HG02642 (cell line): Measurements from ENCODE around the gene SYT17.

Source experiments
- ATAC-seq: cut with Tn5 transposase; IDR thresholded peaks from one replicate; pipeline ENCODE4 v1.9.1; 2021; ENCODE audit warnings: mild to moderate bottlenecking; ENCODE audit not compliant: unreplicated experiment, poor library complexity

Gene SYT17

GRCh38 chr16:19167710-19168370 is at the start of gene SYT17:
SYT17 (plus strand) TSS chr16:19168240; CDS start chr16:19168647, 407 bp downstream.
- ATAC-seq = peak; percentile 45

- no peak for ATAC-seq
Observed at GRCh38 chr16:19118938-19119431, 49.1 kb upstream of the SYT17 start.

GRCh38 chr16:19119564-19119963 is 48.5 kb upstream of the SYT17 start:
- ATAC-seq = no peak

- ATAC-seq = no peak
Observed at GRCh38 chr16:19123535-19124178, 44.4 kb upstream of the SYT17 start.

- ATAC-seq = no peak
Observed at GRCh38 chr16:19126300-19126699, 41.7 kb upstream of the SYT17 start.

GRCh38 chr16:19127205-19127604 is 40.8 kb upstream of the SYT17 start:
- ATAC-seq = no peak

- peak; percentile 60 for ATAC-seq
Observed at GRCh38 chr16:19127674-19128131, 40.3 kb upstream of the SYT17 start.

- no peak for ATAC-seq
Observed at GRCh38 chr16:19128454-19129200, 39.4 kb upstream of the SYT17 start.

GRCh38 chr16:19130385-19130784 is 37.7 kb upstream of the SYT17 start:
- no peak for ATAC-seq

- ATAC-seq = no peak
Observed at GRCh38 chr16:19130852-19131824, 36.9 kb upstream of the SYT17 start.

- ATAC-seq = no peak
Observed at GRCh38 chr16:19131825-19132218, 36.2 kb upstream of the SYT17 start.

GRCh38 chr16:19132255-19132654 is 35.8 kb upstream of the SYT17 start:
- no peak for ATAC-seq

- ATAC-seq = no peak
Observed at GRCh38 chr16:19132898-19133297, 35.1 kb upstream of the SYT17 start.

GRCh38 chr16:19133600-19133999 is 34.4 kb upstream of the SYT17 start:
- no peak for ATAC-seq

GRCh38 chr16:19135201-19135842 is 32.7 kb upstream of the SYT17 start:
- no peak for ATAC-seq

GRCh38 chr16:19135896-19136438 is 32.1 kb upstream of the SYT17 start:
- ATAC-seq = no peak

- no peak for ATAC-seq
Observed at GRCh38 chr16:19136549-19137196, 31.4 kb upstream of the SYT17 start.

- no peak for ATAC-seq
Observed at GRCh38 chr16:19137201-19138128, 30.6 kb upstream of the SYT17 start.
